RWPE2 (cell line): ENCODE results near the gene LIPE.

Experiments
- ATAC-seq: fragments of 200-7000 bp; cut with Tn5 transposase; 3 replicates; pipeline ENCODE4 v1.9.1; 2021; ENCODE audit warnings: low read depth
- DNase-seq: peaks from one replicate; pipeline ENCODE4 v3.0.0-alpha.2; 2020; ENCODE audit warnings: low spot score
- H3K27ac ChIP-seq: fragments of 450-650 bp; 2 replicates; pipeline ENCODE4 v1.5.1; 2017; ENCODE audit warnings: mild to moderate bottlenecking; ENCODE audit not compliant: poor library complexity, severe bottlenecking
- H3K27me3 ChIP-seq: fragments of 250-450 bp; sonication (Bioruptor Pico); 2 replicates; pipeline ENCODE4 v1.5.1; 2021; ENCODE audit warnings: mild to moderate bottlenecking, moderate library complexity; ENCODE audit not compliant: insufficient read depth, poor library complexity, severe bottlenecking
- H3K36me3 ChIP-seq: fragments of 250-450 bp; sonication (Bioruptor Pico); 2 replicates; pipeline ENCODE4 v1.5.1; 2020; ENCODE audit warnings: low read depth, mild to moderate bottlenecking, moderate library complexity
- H3K4me1 ChIP-seq: fragments of 250-450 bp; sonication (Bioruptor Pico); 2 replicates; pipeline ENCODE4 v1.5.1; 2021; ENCODE audit warnings: mild to moderate bottlenecking, moderate library complexity; ENCODE audit not compliant: insufficient read depth, poor library complexity, severe bottlenecking
- H3K4me3 ChIP-seq: fragments of 250-450 bp; sonication (Bioruptor Pico); 2 replicates; pipeline ENCODE4 v1.5.1; 2021; ENCODE audit warnings: mild to moderate bottlenecking, moderate library complexity; ENCODE audit not compliant: severe bottlenecking
- H3K9me3 ChIP-seq: fragments of 250-450 bp; sonication (Bioruptor Pico); 2 replicates; pipeline ENCODE4 v1.5.1; 2021; ENCODE audit warnings: mild to moderate bottlenecking, moderate library complexity; ENCODE audit not compliant: severe bottlenecking
- TF ChIP-seq, protein P1 (sequence below): fragments of 450-650 bp; IDR thresholded peaks from one replicate; pipeline ENCODE4 v1.5.1; 2017; ENCODE audit warnings: mild to moderate bottlenecking, moderate library complexity; ENCODE audit not compliant: poor library complexity, severe bottlenecking

LIPE gene

DNA sequence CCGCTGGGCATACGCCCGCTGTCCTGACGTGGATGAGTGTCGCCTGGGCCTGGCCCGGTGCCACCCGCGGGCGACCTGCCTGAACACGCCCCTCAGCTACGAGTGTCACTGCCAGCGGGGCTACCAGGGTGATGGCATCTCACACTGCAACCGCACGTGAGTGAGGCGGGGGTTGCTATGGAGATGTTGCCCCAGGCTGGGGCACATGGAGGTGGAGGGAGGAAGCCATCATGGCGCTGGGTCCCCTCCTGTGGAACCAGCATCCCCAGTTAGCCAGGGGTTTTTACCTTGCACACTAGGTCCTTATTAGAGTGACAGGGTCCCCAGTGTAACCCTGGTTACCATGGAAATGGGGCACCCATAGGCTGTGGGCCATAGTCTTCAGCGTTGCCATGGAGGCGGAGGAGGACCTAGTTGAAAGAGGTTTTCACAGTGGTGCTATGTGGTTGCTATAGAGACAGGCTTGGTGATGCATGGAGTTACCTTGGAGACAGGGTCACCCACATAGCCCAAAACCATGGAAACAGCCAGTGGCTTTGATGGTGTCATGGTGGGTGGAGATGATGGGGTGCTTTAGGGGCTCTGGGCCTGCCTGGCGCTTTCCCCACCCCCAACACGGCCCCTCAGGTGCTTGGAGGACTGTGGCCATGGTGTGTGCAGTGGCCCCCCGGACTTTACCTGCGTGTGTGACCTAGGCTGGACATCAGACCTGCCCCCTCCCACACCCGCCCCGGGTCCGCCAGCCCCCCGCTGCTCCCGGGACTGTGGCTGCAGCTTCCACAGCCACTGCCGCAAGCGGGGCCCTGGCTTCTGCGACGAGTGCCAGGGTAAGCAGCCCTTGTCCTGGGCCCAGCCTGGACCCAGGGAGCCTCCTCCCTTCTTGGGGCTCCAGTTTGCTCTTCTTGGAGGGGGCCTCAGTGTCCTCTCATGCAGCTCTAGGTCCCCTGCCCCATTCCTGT is 74.6 kb downstream of the LIPE start:
- no peak for DNase-seq
- no peak for ATAC-seq
- TF ChIP-seq, protein P1, sequence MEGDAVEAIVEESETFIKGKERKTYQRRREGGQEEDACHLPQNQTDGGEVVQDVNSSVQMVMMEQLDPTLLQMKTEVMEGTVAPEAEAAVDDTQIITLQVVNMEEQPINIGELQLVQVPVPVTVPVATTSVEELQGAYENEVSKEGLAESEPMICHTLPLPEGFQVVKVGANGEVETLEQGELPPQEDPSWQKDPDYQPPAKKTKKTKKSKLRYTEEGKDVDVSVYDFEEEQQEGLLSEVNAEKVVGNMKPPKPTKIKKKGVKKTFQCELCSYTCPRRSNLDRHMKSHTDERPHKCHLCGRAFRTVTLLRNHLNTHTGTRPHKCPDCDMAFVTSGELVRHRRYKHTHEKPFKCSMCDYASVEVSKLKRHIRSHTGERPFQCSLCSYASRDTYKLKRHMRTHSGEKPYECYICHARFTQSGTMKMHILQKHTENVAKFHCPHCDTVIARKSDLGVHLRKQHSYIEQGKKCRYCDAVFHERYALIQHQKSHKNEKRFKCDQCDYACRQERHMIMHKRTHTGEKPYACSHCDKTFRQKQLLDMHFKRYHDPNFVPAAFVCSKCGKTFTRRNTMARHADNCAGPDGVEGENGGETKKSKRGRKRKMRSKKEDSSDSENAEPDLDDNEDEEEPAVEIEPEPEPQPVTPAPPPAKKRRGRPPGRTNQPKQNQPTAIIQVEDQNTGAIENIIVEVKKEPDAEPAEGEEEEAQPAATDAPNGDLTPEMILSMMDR, result no peak
- no peaks in the 10 kb centered on the region for H3K4me1 ChIP-seq
- H3K4me3 ChIP-seq, result no peak overlapping the region
- no peaks in the 10 kb centered on the region for H3K36me3 ChIP-seq
- no peak overlapping the region for H3K27ac ChIP-seq
- no peaks in the 10 kb centered on the region for H3K9me3 ChIP-seq
- H3K27me3 ChIP-seq, result no peaks in the 10 kb centered on the region
